ENCODE results near the gene PARP15.
"Not testable (repeated sequence)": the region's sequence is repeated elsewhere in the genome, so short reads cannot be mapped to it uniquely, and the experiment has no call there.

Gene PARP15

GRCh38 chr3:122674339-122674738, 96.9 kb downstream of the PARP15 start:
- no peak for DNase-seq

GRCh38 chr3:122676759-122677158, 99.3 kb downstream of the PARP15 start:
- DNase-seq, result no peak

- no peak for DNase-seq
Observed at GRCh38 chr3:122677216-122677615, 99.8 kb downstream of the PARP15 start.

GRCh38 chr3:122678506-122678905, 101.1 kb downstream of the PARP15 start:
- no peak for DNase-seq

- DNase-seq, result no peak
Observed at GRCh38 chr3:122679085-122679881, 101.8 kb downstream of the PARP15 start.

- DNase-seq, result no peak
Observed at GRCh38 chr3:122679882-122680474, 102.5 kb downstream of the PARP15 start.

DNA sequence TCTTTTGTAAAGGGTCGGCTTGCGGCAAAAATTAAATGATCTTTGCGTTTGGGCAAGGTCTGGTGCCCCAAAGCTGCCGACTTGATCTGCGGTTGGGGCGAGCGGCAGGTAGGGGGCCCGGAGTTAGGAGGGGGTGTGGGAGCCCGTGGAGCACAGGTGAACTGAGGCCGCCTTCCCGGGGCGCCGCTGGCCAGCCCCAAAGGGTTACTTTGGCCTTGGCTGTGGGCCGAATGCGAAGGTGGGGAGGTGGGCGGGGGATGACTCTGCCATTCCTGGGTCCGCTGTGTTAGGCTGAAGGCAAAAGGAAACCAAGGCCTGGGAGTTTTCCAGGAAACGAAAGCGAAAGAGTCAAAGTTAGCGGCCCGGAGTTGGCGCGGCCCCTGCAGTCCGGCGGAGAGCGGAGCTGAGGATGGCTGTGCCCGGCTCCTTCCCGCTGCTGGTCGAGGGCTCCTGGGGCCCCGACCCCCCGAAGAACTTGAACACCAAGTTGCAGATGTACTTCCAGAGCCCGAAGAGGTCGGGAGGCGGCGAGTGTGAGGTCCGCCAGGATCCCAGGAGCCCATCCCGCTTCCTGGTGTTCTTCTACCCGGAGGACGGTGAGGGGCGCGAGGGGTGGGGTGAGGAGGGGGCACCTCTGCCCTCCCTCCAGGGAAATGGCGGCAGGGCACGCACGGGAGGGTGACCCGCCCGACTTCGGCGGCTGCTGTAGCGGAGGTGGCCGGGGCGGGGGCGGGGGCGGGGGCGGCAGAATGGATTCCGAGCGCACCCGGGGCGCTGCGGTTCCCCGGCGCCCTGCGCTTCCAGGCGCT, 103.2 kb downstream of the PARP15 start, which contains the start of gene PARP14:
TSS of gene PARP14 (plus strand) at position 365 of the 809 bp plus-strand sequence. CDS start at position 410, 45 bp downstream.
- DNase-seq, result no peak

DNA sequence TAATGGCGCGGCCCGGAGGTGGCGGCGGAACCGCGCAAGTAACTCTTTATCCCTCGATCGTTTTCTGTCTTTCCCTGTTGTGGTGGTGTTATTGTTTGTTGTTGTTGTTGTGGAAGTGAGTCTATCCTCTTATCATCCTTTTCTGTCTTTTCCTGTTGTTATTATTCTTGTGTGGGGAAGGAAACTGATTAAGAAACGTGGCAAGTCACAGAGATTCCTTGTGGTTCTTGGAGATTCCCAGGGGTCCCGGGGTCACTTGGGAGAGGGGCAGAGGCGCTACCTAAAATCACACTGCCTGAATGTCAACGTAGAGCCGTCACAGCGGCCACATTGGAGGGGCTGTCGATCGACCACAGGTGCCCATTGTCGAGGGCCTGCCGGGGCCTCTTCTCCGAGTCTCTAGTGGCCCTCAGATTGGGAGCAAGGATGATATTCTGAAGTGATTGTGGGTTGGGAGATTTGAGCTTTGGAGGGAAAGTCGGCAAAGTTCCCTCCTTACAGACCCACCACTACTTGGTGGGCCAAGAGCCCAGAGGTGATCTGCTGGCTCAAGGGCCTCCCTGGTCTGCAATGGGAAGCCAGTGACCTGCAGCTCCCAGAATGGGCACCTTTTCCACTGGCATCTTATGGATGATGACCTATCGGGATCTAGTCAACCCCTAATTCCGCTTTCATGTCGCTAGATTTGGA, 104.0 kb downstream of the PARP15 start:
- no peak for DNase-seq

GRCh38 chr3:122681974-122682409, 104.5 kb downstream of the PARP15 start:
- DNase-seq, result no peak

DNA sequence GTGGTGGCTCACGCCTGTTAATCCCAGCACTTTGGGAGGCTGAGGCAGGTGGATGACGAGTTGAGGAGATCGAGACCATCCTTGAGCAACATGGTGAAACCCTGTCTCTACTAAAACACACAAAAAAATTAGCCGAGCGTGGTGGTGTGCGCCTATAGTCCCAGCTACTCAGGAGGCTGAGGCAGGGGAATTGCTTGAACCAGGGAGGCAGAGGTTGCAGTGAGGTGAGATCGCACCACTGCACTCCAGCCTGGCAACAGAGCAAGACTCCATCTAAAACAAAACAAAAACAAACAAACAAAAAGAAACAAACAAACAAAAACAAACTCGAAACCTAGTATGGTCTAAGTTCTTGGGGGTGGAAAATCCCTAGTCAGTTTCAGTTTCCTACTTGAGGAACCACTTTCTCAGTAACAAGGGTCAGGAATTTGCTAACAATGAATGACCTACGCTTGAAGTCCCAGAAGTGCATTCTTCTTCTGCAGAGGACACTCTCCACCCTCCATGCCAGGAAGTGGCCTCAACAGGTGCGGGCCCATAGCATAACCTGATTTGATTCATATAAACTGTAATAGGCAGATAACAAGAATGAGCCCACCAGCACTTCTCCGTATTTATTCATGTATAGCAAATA, 105.4 kb downstream of the PARP15 start:
- DNase-seq, result not testable (repeated sequence)

- DNase-seq, result no peak
Observed at GRCh38 chr3:122687298-122687697, 109.8 kb downstream of the PARP15 start.

Data from NCI-H2171 (cell line).